Measurements from ENCODE around the gene ZCWPW1.
"Not testable (repeated sequence)": the region's sequence is repeated elsewhere in the genome, so short reads cannot be mapped to it uniquely, and the experiment has no call there.

Gene ZCWPW1

DNA sequence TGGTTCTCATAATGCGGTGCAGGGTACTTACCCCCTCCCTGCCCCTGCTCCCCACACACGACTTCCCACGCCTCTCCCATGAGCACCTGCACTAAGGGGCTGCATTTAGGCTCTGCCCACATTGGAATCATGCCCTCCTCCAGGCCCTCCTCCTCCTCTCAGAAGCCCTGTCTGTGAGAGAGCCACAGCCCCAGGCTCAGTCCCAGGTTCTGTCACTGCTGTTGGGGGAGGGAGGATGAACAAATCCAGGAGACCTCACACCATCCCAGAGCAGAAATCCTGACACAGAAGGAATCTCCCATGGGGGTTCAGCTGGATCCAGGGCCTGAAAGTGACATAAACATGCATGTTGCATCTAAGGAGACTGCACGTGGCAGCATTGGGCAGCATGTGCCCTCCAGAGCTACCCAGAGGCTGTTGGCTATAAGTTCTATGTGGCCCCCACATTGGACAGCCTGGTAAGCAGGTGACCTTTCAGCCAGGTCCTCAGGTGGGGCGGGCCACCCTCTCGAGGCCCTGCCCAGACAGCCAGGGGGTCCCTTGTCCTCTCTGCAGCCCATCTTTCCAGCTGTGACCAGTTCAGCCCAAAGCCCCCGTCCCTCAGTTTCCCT, 56.8 kb downstream of the ZCWPW1 start:
- DNase-seq, result no peak

DNA sequence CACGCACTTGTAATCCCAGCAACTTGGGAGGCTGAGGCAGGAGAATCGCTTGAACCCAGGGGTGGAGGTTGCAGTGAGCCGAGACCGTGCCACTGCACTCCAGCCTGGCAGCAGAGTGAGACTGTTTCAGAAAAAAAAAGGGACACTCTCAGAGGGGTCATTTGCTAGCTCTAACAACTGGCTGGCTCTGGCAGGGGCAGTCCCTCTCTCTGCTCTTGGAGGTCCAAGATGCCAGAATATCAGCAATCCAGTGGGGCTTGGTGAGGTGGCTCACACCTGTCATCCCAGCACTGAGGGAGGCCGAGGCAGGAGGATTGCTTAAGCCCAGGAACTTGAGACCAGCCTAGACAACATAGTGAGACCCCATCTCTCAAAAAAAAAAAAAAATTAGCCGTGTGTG, 57.8 kb downstream of the ZCWPW1 start:
- no peak for DNase-seq

DNA sequence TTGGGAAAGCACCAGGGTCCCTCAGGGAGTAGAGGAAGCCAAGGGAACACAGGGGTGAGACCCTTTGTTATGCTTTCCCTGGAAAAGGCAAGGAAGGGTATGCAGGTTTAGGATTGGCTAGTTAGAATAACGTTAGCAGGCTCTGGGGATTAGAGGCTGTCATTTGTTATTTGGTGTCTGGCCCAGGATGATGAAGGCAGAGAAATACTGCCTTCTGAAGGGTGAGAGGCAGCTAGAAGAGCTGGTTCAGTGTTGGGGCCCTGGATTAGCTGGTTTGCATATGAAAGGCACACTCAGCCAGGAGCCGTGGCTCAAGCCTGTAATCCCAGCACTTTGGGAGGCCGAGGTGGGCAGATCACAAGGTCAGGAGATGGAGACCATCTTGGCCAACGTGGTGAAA, 58.2 kb downstream of the ZCWPW1 start:
- DNase-seq, result no peak

GRCh38 chr7:100369105-100369504, 59.4 kb downstream of the ZCWPW1 start:
- no peak for DNase-seq

GRCh38 chr7:100367676-100368613, 60.6 kb downstream of the ZCWPW1 start:
- DNase-seq, result no peak

GRCh38 chr7:100367251-100367620, 61.3 kb downstream of the ZCWPW1 start:
- DNase-seq, result no peak

GRCh38 chr7:100366411-100367250, 61.9 kb downstream of the ZCWPW1 start:
- no peak for DNase-seq

- DNase-seq, result not testable (repeated sequence)
Measured at GRCh38 chr7:100365998-100366367, 62.5 kb downstream of the ZCWPW1 start.

GRCh38 chr7:100364480-100364879, 64.0 kb downstream of the ZCWPW1 start:
- no peak for DNase-seq

GRCh38 chr7:100363797-100364196, 64.7 kb downstream of the ZCWPW1 start:
- not testable (repeated sequence) for DNase-seq

- no peak for DNase-seq
Measured at GRCh38 chr7:100363098-100363497, 65.4 kb downstream of the ZCWPW1 start.

GRCh38 chr7:100360135-100360854, 68.2 kb downstream of the ZCWPW1 start:
- no peak for DNase-seq

DNA sequence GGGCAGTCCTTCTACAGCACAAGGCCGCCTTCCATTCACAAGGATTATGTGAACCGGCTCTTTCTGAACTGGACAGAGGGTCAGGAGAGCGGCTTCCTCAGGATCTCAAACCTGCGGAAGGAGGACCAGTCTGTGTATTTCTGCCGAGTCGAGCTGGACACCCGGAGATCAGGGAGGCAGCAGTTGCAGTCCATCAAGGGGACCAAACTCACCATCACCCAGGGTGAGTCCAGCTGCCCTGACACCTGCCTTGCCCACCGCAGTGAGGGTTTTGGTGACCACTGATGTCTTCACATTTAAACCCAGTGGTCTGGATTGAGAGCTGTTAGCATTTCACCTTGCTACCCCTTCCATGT, 69.7 kb downstream of the ZCWPW1 start:
- DNase-seq, result no peak

- no peak for DNase-seq
Measured at GRCh38 chr7:100358027-100358856, 70.3 kb downstream of the ZCWPW1 start, which contains the start of gene PILRB. PILRB (plus strand) TSS chr7:100358117; CDS start chr7:100358303, 186 bp downstream.

DNA sequence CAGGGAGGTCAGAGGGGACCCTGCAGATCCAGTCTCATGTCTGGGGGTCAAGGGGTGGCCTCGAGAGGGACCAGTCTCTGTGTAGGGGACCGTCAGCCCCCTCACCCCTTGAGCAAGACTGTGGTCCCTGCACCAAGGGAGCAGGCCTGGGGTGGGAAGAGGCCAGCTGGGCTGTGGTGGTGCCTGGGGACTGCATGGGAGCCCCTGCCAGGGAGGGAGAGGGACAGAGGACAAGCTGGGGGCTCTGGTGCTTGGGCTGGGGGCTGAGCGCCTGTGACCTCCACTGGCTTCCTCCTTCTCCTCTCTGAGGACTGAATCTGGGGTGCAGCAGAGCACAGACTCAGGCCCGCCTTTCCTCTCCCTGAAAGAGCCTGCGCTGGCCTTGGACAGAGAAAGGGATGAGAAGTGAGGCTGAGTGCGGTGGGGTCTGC, 71.4 kb downstream of the ZCWPW1 start:
- no peak for DNase-seq

GRCh38 chr7:100356416-100357068, 72.0 kb downstream of the ZCWPW1 start:
- DNase-seq, result no peak

- no peak for DNase-seq
Measured at GRCh38 chr7:100353685-100354330, 74.7 kb downstream of the ZCWPW1 start.

GRCh38 chr7:100352984-100353684, 75.4 kb downstream of the ZCWPW1 start:
- DNase-seq, result no peak

GRCh38 chr7:100352230-100352781, 76.2 kb downstream of the ZCWPW1 start:
- not testable (repeated sequence) for DNase-seq

DNA sequence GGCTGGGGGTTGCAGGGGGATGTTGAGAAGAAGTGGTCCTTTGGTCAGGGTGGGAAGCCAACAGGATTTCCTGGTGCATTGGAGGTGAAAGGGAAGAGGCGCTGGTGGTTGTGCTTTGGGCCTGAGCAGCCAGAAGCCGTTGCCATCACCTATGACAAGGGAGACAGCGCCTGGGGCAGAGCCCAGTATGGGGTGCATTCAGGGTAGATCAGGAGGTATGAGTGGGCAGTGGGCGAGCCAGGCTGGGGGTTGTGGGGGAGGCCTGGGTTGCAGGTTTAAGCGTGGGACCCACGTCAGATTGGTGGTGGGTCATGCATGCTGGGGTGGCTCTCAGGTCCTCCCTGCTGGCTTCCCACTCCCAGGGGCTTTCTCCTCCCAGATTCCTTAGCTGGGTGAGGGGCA, 76.8 kb downstream of the ZCWPW1 start:
- no peak for DNase-seq
